Myocyte (in vitro differentiated cells): Measurements from ENCODE around the gene ALDOB. TPM values are rescaled to one million over a fixed set of nuclear protein-coding genes. Genes with fewer than 3 reads are reported as not detected.

Experiments used
- DNase-seq: peaks from one replicate; pipeline ENCODE4 v3.0.0-alpha.2; 2012; ENCODE audit warnings: low read depth
- total RNA-seq: library from RNA; depleted of rRNA; stranded (reverse); fragments of >200 nt; gene quantifications from 2 replicates; pipeline ENCODE4 v1.2.3, GENCODE V29; 2014

Gene ALDOB
- total RNA-seq, 1 donor from 2014 or later = not detected

- DNase-seq = no peak
These were observed 7.5 kb downstream of the ALDOB start for GRCh38 chr9:101427957-101428655.

GRCh38 chr9:101427358-101427757 is 8.2 kb downstream of the ALDOB start:
- DNase-seq = no peak

GRCh38 chr9:101421653-101422065 is 13.9 kb downstream of the ALDOB start:
- DNase-seq = no peak

GRCh38 chr9:101419863-101420262 is 15.7 kb downstream of the ALDOB start:
- no peak for DNase-seq

GRCh38 chr9:101418518-101419430 is 16.8 kb downstream of the ALDOB start:
- DNase-seq = peak; percentile 65

GRCh38 chr9:101417977-101418376 is 17.6 kb downstream of the ALDOB start:
- no peak for DNase-seq

- DNase-seq = no peak
These were observed 18.2 kb downstream of the ALDOB start for GRCh38 chr9:101417389-101417788.

- no peak for DNase-seq
These were observed 20.0 kb downstream of the ALDOB start for GRCh38 chr9:101415578-101415977.

- DNase-seq = no peak
These were observed 20.7 kb downstream of the ALDOB start for GRCh38 chr9:101414839-101415238.

GRCh38 chr9:101409079-101409477 is 26.5 kb downstream of the ALDOB start:
- peak; percentile 18 for DNase-seq

GRCh38 chr9:101408374-101409078 is 27.0 kb downstream of the ALDOB start:
- no peak for DNase-seq

GRCh38 chr9:101403516-101404285 is 31.9 kb downstream of the ALDOB start:
- DNase-seq = no peak

- no peak for DNase-seq
These were observed 35.5 kb downstream of the ALDOB start for GRCh38 chr9:101400120-101400519.

- no peak for DNase-seq
These were observed 36.0 kb downstream of the ALDOB start for GRCh38 chr9:101399643-101399970.

- DNase-seq = peak; percentile 20
These were observed 36.5 kb downstream of the ALDOB start for GRCh38 chr9:101398930-101399642.

GRCh38 chr9:101398068-101398929 is 37.3 kb downstream of the ALDOB start, which contains the start of the genes MRPL50 and ZNF189:
TSS of gene MRPL50 (minus strand) at chr9:101398618. CDS start at chr9:101398592, 26 bp downstream.
TSS of gene ZNF189 (plus strand) at chr9:101398851. CDS start at chr9:101399157, 306 bp downstream.
- peak; percentile 100 for DNase-seq

GRCh38 chr9:101397746-101398067 is 37.9 kb downstream of the ALDOB start:
- DNase-seq = peak; percentile 18

- no peak for DNase-seq
These were observed 40.9 kb downstream of the ALDOB start for GRCh38 chr9:101394687-101395086.

GRCh38 chr9:101393135-101393534 is 42.4 kb downstream of the ALDOB start:
- no peak for DNase-seq
